PC-9 (cell line): ENCODE data around the gene LACTB.

Source experiments
- EZH2 ChIP-seq: fragments of 200-600 bp; sonication (generic); IDR thresholded peaks from 2 replicates; pipeline ENCODE4 v1.8.0; 2017; ENCODE audit warnings: antibody characterized with exemption, low read depth
- TF ChIP-seq, protein P1 (sequence below): fragments of 200-600 bp; sonication (generic); conservative IDR thresholded peaks from 2 replicates; pipeline ENCODE4 v1.6.1; 2017; ENCODE audit warnings: mixed run types, antibody characterized with exemption, mild to moderate bottlenecking, moderate library complexity

- TF ChIP-seq, protein P1, sequence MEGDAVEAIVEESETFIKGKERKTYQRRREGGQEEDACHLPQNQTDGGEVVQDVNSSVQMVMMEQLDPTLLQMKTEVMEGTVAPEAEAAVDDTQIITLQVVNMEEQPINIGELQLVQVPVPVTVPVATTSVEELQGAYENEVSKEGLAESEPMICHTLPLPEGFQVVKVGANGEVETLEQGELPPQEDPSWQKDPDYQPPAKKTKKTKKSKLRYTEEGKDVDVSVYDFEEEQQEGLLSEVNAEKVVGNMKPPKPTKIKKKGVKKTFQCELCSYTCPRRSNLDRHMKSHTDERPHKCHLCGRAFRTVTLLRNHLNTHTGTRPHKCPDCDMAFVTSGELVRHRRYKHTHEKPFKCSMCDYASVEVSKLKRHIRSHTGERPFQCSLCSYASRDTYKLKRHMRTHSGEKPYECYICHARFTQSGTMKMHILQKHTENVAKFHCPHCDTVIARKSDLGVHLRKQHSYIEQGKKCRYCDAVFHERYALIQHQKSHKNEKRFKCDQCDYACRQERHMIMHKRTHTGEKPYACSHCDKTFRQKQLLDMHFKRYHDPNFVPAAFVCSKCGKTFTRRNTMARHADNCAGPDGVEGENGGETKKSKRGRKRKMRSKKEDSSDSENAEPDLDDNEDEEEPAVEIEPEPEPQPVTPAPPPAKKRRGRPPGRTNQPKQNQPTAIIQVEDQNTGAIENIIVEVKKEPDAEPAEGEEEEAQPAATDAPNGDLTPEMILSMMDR = no peak
- TF ChIP-seq EZH2 = no peak
Observed at GRCh38 chr15:63189941-63190768, 68.5 kb downstream of the LACTB start.
